ENCODE data around the gene GTF2IRD1. TPM values are rescaled to one million over a fixed set of nuclear protein-coding genes. Genes with fewer than 3 reads are reported as not detected.

The GTF2IRD1 gene
- total RNA-seq, 1 experiment from 2014 or later = 34.3 TPM

DNA sequence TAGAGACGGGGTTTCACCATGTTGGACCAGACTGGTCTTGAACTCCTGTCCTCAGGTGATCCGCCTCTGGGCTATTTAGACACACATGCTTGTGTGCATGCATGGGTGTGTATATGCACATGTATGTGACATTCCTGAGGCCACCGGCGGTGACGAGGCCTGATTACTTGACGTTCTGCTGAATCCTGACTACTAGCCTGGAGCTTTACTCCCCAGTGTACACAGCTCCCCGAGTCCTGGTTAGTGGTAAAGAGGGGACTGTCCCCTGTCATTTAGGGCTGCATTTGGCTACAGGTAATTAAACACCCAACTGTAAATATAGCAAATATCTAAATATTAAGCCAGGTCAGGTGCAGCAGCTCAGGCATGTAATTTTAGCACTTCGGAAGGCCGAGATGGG lies 14.2 kb downstream of the GTF2IRD1 start:
- Histone ChIP-seq H3K79me1 (ENCODE audit: insufficient read depth, low read depth, low read length, poor library complexity, severe bottlenecking) (no peaks in the 10 kb centered on the region), H4K91ac (ENCODE audit: insufficient read length, low read depth, low read length) (no peak overlapping the region), H3K14ac (ENCODE audit: insufficient read depth, low read length) (no peak overlapping the region), H2AFZ (ENCODE audit: low read length) (no peak overlapping the region), H2AK5ac (ENCODE audit: insufficient read length, low read length) (no peak overlapping the region), H3K4me2 (ENCODE audit: insufficient read depth, insufficient read length, low read length) (no peak overlapping the region), H2BK120ac (ENCODE audit: low read depth, low read length, poor library complexity, severe bottlenecking) (no peak overlapping the region), H3T11ph (ENCODE audit: low read length) (no peak overlapping the region), H2BK15ac (ENCODE audit: low read depth, low read length) (no peak overlapping the region), H4K8ac (replicated peaks; ENCODE audit: insufficient read length, low read depth, low read length) (no peak overlapping the region), H3K79me2 (ENCODE audit: insufficient read depth, low read length) (peaks cover 4% of the 10 kb centered on the region; the same call in 1 of the 2 replicates), H3K23me2 (ENCODE audit: insufficient read length, low read depth, low read length, poor library complexity, severe bottlenecking) (peaks cover 2% of the 10 kb centered on the region), H3K27ac (ENCODE audit: insufficient read length, low read depth, low read length) (no peak overlapping the region), H2BK12ac (ENCODE audit: insufficient read length, low read depth, low read length) (no peak overlapping the region), H3K23ac (ENCODE audit: insufficient read length, low read depth, low read length) (no peak overlapping the region), H3K18ac (ENCODE audit: insufficient read length, low read depth, low read length) (no peak overlapping the region), H3K4ac (ENCODE audit: low read depth, low read length) (no peak overlapping the region), H3K9me3 (ENCODE audit: control insufficient read depth, low read depth, low read length) (no peaks in the 10 kb centered on the region), H2BK5ac (ENCODE audit: insufficient read length, low read length) (no peak overlapping the region), H3K27me3 (ENCODE audit: insufficient read depth, low read length) (no peaks in the 10 kb centered on the region), H3K4me1 (ENCODE audit: insufficient read depth, low read length) (no peaks in the 10 kb centered on the region), H4K5ac (ENCODE audit: insufficient read length, low read depth, low read length) (no peak overlapping the region), H2BK20ac (ENCODE audit: low read depth, low read length, poor library complexity, severe bottlenecking) (no peak overlapping the region), H3K56ac (ENCODE audit: insufficient read length, low read depth, low read length) (no peak overlapping the region), H3K9ac (ENCODE audit: extremely low read depth, insufficient read length, low read length) (no peak overlapping the region), H4K20me1 (ENCODE audit: control insufficient read depth, insufficient read depth, insufficient read length) (no peaks in the 10 kb centered on the region)
- Mint-ChIP-seq H3K36me3 (ENCODE audit: insufficient read depth in 1 of 3, low read depth in 3 of 3) (peaks cover 0 to 18% (median 7%) of the 10 kb centered on the region in 3 experiments; a peak in 3 of 7 replicates), H3K4me1 (peaks cover 6 to 9% of the 10 kb centered on the region in 2 experiments; a peak in 3 of 4 replicates), H3K9me3 (no peaks in the 10 kb centered on the region), H3K4me3 (no peak overlapping the region), H3K27ac (0 out of 7 replicates have a peak overlapping the region, but pooled peaks of 1 of the 3 experiments have one; percentile 28), H3K27me3 (ENCODE audit: low read depth) (no peaks in the 10 kb centered on the region)
- WGBS (ENCODE audit: extremely low coverage, insufficient read length, low lambda C conversion rate) = no CpG with 5 or more reads among the region's 9 CpGs
- no peak for DNase-seq
- no peak for TF ChIP-seq CTCF (conservative IDR thresholded peaks at IDR 0.05)

Measured in H9 (cell line).